IMR-90 (cell line): ENCODE data around the gene TMPRSS9. TPM values are rescaled to one million over a fixed set of nuclear protein-coding genes. Genes with fewer than 3 reads are reported as not detected.

Source experiments
- ATAC-seq: fragments of 200-7000 bp; cut with Tn5 transposase; 2 replicates; pipeline ENCODE4 v1.9.1; 2020; ENCODE audit warnings: low read depth, mild to moderate bottlenecking, moderate library complexity
- BruUV-seq: library from RNA; stranded (reverse); fragments of 400-500 nt; replicated peaks from 2 replicates; lab custom pipeline; 2021; lab: Mats Ljungman, UMichigan
- CTCF ChIA-PET: fragments of 300-600 bp; formaldehyde crosslinking; extraction: SDS; loops from one replicate; lab custom pipeline; 2021; ENCODE audit warnings: antibody characterized with exemption; lab: Yijun Ruan, JAX
- POLR2A ChIA-PET: fragments of 300-600 bp; sonication (Branson Sonifier 250); formaldehyde crosslinking; loops from one replicate; lab custom pipeline; 2022; ENCODE audit warnings: antibody characterized with exemption; ENCODE audit not compliant: unreplicated experiment; lab: Charles Lee
- DNase-seq: peaks from one replicate; pipeline ENCODE4 v3.0.0; 2013
- H2AFZ ChIP-seq: replicated peaks from 2 replicates; pipeline ENCODE3; 2013; ENCODE audit warnings: low read length, mild to moderate bottlenecking; ENCODE audit not compliant: poor library complexity
- H2AK5ac ChIP-seq: 2 replicates; pipeline ENCODE4 v1.6.1; 2013; ENCODE audit warnings: low read depth, low read length, inconsistent platforms
- H2AK9ac ChIP-seq: replicated peaks from 2 replicates; pipeline ENCODE3; 2013; ENCODE audit warnings: mild to moderate bottlenecking, low read depth, low read length, moderate library complexity; ENCODE audit not compliant: poor library complexity
- H2BK120ac ChIP-seq: 2 replicates; pipeline ENCODE4 v1.6.1; 2013; ENCODE audit warnings: low read depth, low read length, inconsistent platforms
- H2BK15ac ChIP-seq: 3 replicates; pipeline ENCODE4 v1.6.1; 2013; ENCODE audit warnings: low read depth, low read length, inconsistent platforms
- H2BK20ac ChIP-seq: 2 replicates; pipeline ENCODE4 v1.6.1; 2013; ENCODE audit warnings: low read depth, mild to moderate bottlenecking, inconsistent platforms, low read length, moderate library complexity
- H2BK5ac ChIP-seq: 2 replicates; pipeline ENCODE4 v1.6.1; 2013; ENCODE audit warnings: mild to moderate bottlenecking, low read depth, low read length, inconsistent platforms; ENCODE audit not compliant: poor library complexity, severe bottlenecking
- H3K14ac ChIP-seq: replicated peaks from 2 replicates; pipeline ENCODE4 v1.6.1; 2013; ENCODE audit warnings: low read depth, low read length, inconsistent platforms
- H3K18ac ChIP-seq: 2 replicates; pipeline ENCODE4 v1.6.1; 2013; ENCODE audit warnings: low read depth, low read length, control low read depth
- H3K23ac ChIP-seq: 2 replicates; pipeline ENCODE4 v1.6.1; 2013; ENCODE audit warnings: low read depth, low read length, inconsistent platforms
- H3K27ac ChIP-seq: 2 replicates; pipeline ENCODE4 v1.5.1; 2013; ENCODE audit warnings: mild to moderate bottlenecking, control low read depth, low read length; ENCODE audit not compliant: insufficient read depth
- H3K27me3 ChIP-seq: 2 replicates; pipeline ENCODE4 v1.6.1; 2013; ENCODE audit warnings: low read length; ENCODE audit not compliant: control insufficient read depth, insufficient read depth
- H3K36me3 ChIP-seq: 2 replicates; pipeline ENCODE4 v1.6.1; 2013; ENCODE audit warnings: low read length, mixed read lengths; ENCODE audit not compliant: control insufficient read depth, insufficient read depth
- H3K4ac ChIP-seq: 2 replicates; pipeline ENCODE4 v1.6.1; 2013; ENCODE audit warnings: low read depth, low read length, inconsistent platforms
- H3K4me1 ChIP-seq: 2 replicates; pipeline ENCODE4 v1.6.1; 2013; ENCODE audit warnings: low read length, mixed read lengths; ENCODE audit not compliant: control insufficient read depth, insufficient read depth
- H3K4me2 ChIP-seq: 2 replicates; pipeline ENCODE4 v1.6.1; 2013; ENCODE audit warnings: low read depth, mild to moderate bottlenecking, control low read depth, low read length, moderate library complexity
- H3K4me3 ChIP-seq: 2 replicates; pipeline ENCODE4 v1.5.1; 2013; ENCODE audit warnings: low read depth, mild to moderate bottlenecking, control low read depth, low read length, moderate library complexity; ENCODE audit not compliant: insufficient read depth
- H3K56ac ChIP-seq: 2 replicates; pipeline ENCODE4 v1.6.1; 2013; ENCODE audit warnings: low read length, inconsistent platforms; ENCODE audit not compliant: insufficient read depth; ENCODE audit errors: extremely low read depth
- H3K79me1 ChIP-seq, 2 experiments: 2 replicates each; pipeline ENCODE4 v1.6.1; 2013; ENCODE audit warnings: low read length in 2 of 2, inconsistent platforms in 1 of 2, low read depth in 1 of 2
- H3K9ac ChIP-seq: 2 replicates; pipeline ENCODE4 v1.6.1; 2013; ENCODE audit warnings: low read depth, low read length, control low read depth
- H3K9me1 ChIP-seq: 2 replicates; pipeline ENCODE4 v1.6.1; 2013; ENCODE audit warnings: low read length, inconsistent platforms; ENCODE audit not compliant: insufficient read depth
- H3K9me3 ChIP-seq: 2 replicates; pipeline ENCODE4 v1.6.1; 2013; ENCODE audit warnings: low read length; ENCODE audit not compliant: control insufficient read depth, insufficient read depth
- H4K20me1 ChIP-seq: 2 replicates; pipeline ENCODE4 v1.6.1; 2013; ENCODE audit warnings: low read length, inconsistent platforms; ENCODE audit not compliant: insufficient read depth
- H4K5ac ChIP-seq: 2 replicates; pipeline ENCODE4 v1.6.1; 2013; ENCODE audit warnings: mild to moderate bottlenecking, low read depth, low read length, control low read depth
- H4K8ac ChIP-seq, 2 experiments: 2 replicates each; pipeline ENCODE4 v1.6.1; 2013; ENCODE audit warnings: low read depth in 2 of 2, low read length in 2 of 2, control low read depth in 1 of 2, inconsistent platforms in 1 of 2
- H4K91ac ChIP-seq: 2 replicates; pipeline ENCODE4 v1.6.1; 2013; ENCODE audit warnings: low read depth, low read length, inconsistent platforms; ENCODE audit not compliant: insufficient read depth
- BHLHE40 ChIP-seq: fragments of 150-350 bp; IDR thresholded peaks from 2 replicates; pipeline ENCODE4 v1.6.1; 2016; ENCODE audit warnings: mild to moderate bottlenecking, low read depth, low read length
- CEBPB ChIP-seq: IDR thresholded peaks from 2 replicates; pipeline ENCODE4 v1.6.1; 2012; ENCODE audit warnings: low read depth, low read length, improper control_type of control experiment
- ELK1 ChIP-seq: fragments of 150-350 bp; IDR thresholded peaks from 2 replicates; pipeline ENCODE4 v1.6.1; 2016; ENCODE audit warnings: low read depth, mild to moderate bottlenecking, low read length, moderate library complexity, borderline replicate concordance
- MAFK ChIP-seq: IDR thresholded peaks from 2 replicates; pipeline ENCODE4 v1.6.1; 2012; ENCODE audit warnings: low read depth, low read length, improper control_type of control experiment
- MAZ ChIP-seq: IDR thresholded peaks from 2 replicates; pipeline ENCODE4 v1.6.1; 2012; ENCODE audit warnings: low read depth, mild to moderate bottlenecking, low read length, improper control_type of control experiment, moderate library complexity, borderline replicate concordance
- MXI1 ChIP-seq: IDR thresholded peaks from 2 replicates; pipeline ENCODE4 v1.6.1; 2012; ENCODE audit warnings: low read depth, mild to moderate bottlenecking, low read length, moderate library complexity, borderline replicate concordance
- NFE2L2 ChIP-seq: fragments of 150-350 bp; IDR thresholded peaks from 2 replicates; pipeline ENCODE4 v1.6.1; 2016; ENCODE audit warnings: low read depth, mild to moderate bottlenecking, low read length
- POLR2A ChIP-seq: IDR thresholded peaks from 2 replicates; pipeline ENCODE4 v1.6.1; 2012; ENCODE audit warnings: mild to moderate bottlenecking, low read depth, low read length
- RAD21 ChIP-seq: IDR thresholded peaks from 2 replicates; pipeline ENCODE4 v1.6.1; 2012; ENCODE audit warnings: low read length, improper control_type of control experiment
- RCOR1 ChIP-seq: IDR thresholded peaks from 2 replicates; pipeline ENCODE4 v1.6.1; 2012; ENCODE audit warnings: mild to moderate bottlenecking, low read length, improper control_type of control experiment; ENCODE audit not compliant: insufficient replicate concordance
- SMC3 ChIP-seq: fragments of 150-350 bp; IDR thresholded peaks from 2 replicates; pipeline ENCODE4 v1.6.1; 2016; ENCODE audit warnings: low read depth, mild to moderate bottlenecking, antibody characterized with exemption, low read length, moderate library complexity
- USF2 ChIP-seq: fragments of 150-350 bp; IDR thresholded peaks from 2 replicates; pipeline ENCODE4 v1.6.1; 2017; ENCODE audit warnings: mild to moderate bottlenecking, antibody characterized with exemption, low read length, low read depth
- WGBS, 2 experiments: methylation state at CpG; one replicate each; pipeline versions ENCODE4 v1.1.5 to v1.1.7; 2013; ENCODE audit warnings: missing lambda C conversion rate in 2 of 2; ENCODE audit not compliant: insufficient read length in 1 of 2; ENCODE audit errors: extremely low coverage in 2 of 2; 5-methylcytosine and 5-hydroxymethylcytosine counted together
- dilution Hi-C: fragments of 300-500 bp; cut with HindIII; formaldehyde crosslinking; loops from one replicate; pipeline ENCODE4 v1.14.3; 2018; ENCODE audit warnings: low sequenced_read_pairs; ENCODE audit not compliant: unreplicated experiment
- in situ Hi-C: fragments of 300-500 bp; cut with MboI; formaldehyde crosslinking; loops from 3 replicates; pipeline ENCODE4 v1.14.3; 2019; ENCODE audit warnings: low sequenced_read_pairs, inconsistent platforms, mixed read lengths
- intact Hi-C: fragments of 100-400 bp; cut with micrococcal nuclease; formaldehyde crosslinking; loops from 2 replicates; pipeline ENCODE4 v1.10.0; 2022
- polyA plus RNA-seq, 3 experiments: library from polyadenylated mRNA; depleted of rRNA; stranded (reverse); fragments of >200 nt; gene quantifications; 2 replicates each; pipeline ENCODE4 v1.2.3, GENCODE V29; 2012; ENCODE audit warnings: low replicate concordance in 1 of 3
- total RNA-seq: library from RNA; depleted of rRNA; stranded (reverse); fragments of >200 nt; gene quantifications from 2 replicates; pipeline ENCODE4 v1.2.3, GENCODE V29; 2012

Gene TMPRSS9
- total and polyA plus RNA-seq, 2 of the 4 experiments (the other 2 are of a cell fraction), result not detected

- TF ChIP-seq USF2, result no peak
Observed at GRCh38 chr19:2315121-2315817, 44.8 kb upstream of the TMPRSS9 start (continued).

- no peak overlapping the region for H3K18ac ChIP-seq
- H3K27ac ChIP-seq, result no peak overlapping the region
- H4K5ac ChIP-seq, result no peak overlapping the region; the same call in 1 of the 2 replicates
- H3K27me3 ChIP-seq, result peaks cover 6% of the 10 kb centered on the region
- ChIA-PET POLR2A (interaction anchor here (0.6 kb wide), 1 partner anchor 77 kb away, joined by 4 read pairs; no protein-coding TSS in a partner anchor), CTCF (interaction anchor here (0.7 to 1.5 kb wide), 10 partner anchors 20 to 164 kb away, joined by 3 to 6 read pairs (median 4); partner anchors contain the start of genes AP3D1 and DOT1L)
- peak overlapping the region; percentile 79 for H2AK9ac ChIP-seq
- H3K4me3 ChIP-seq, result no peak overlapping the region
- H3K4me1 ChIP-seq, result no peaks in the 10 kb centered on the region
- H3K9me1 ChIP-seq, result no peaks in the 10 kb centered on the region
- 0 out of 4 replicates have a peak overlapping the region, but pooled peaks of 1 of the 2 experiments have one; percentile 25 for H4K8ac ChIP-seq
- H3K9me3 ChIP-seq, result peaks cover 3% of the 10 kb centered on the region
- peak; percentile 99 for ATAC-seq
- no peaks in the 10 kb centered on the region; the same call in 1 of the 2 replicates for H4K20me1 ChIP-seq
- no TSS peak for BruUV-seq
- intact Hi-C loops, result loop anchor here (1.0 to 2.0 kb wide), 3 partner anchors 79 to 387 kb away; partner anchors contain the start of genes PLEKHJ1 and SF3A2
- H3K4ac ChIP-seq, result no peak overlapping the region
- no peak overlapping the region for H2BK15ac ChIP-seq
- no peak overlapping the region for H2BK120ac ChIP-seq
- no peak overlapping the region for H3K23ac ChIP-seq
- H2AK5ac ChIP-seq, result 0 out of 2 replicates have a peak overlapping the region, but pooled peaks have one; percentile 24
- H3K56ac ChIP-seq, result no peak overlapping the region
- H3K9ac ChIP-seq, result no peak overlapping the region
- no peaks in the 10 kb centered on the region; the same call in 1 of the 2 replicates for H3K36me3 ChIP-seq
- H3K14ac ChIP-seq, result no peak overlapping the region
- dilution Hi-C loops, result no loop called here
- H2BK5ac ChIP-seq, result no peak overlapping the region
- no peaks in the 10 kb centered on the region for H3K79me1 ChIP-seq
- peak; percentile 56 for DNase-seq
- H2BK20ac ChIP-seq, result no peak overlapping the region
- in situ Hi-C loops, result loop anchor here (10.0 kb wide), 1 partner anchor 161 kb away; the partner anchor contains the start of gene AP3D1
- 16% methylated on average over 10 of the region's 22 CpGs; no CpG with 5 or more reads in 1 of the 2 experiments for WGBS, 2 experiments
- no peak overlapping the region for H4K91ac ChIP-seq
- H3K4me2 ChIP-seq, result no peak overlapping the region
- H2AFZ ChIP-seq, result peak overlapping the region; percentile 82
- no peak for TF ChIP-seq RCOR1
- no peak for TF ChIP-seq NFE2L2
- no peak for TF ChIP-seq MAFK
- TF ChIP-seq MXI1, result no peak
- TF ChIP-seq BHLHE40, result no peak
- TF ChIP-seq CEBPB, result no peak
- peak; percentile 68 for TF ChIP-seq SMC3
- TF ChIP-seq USF2, result no peak
- TF ChIP-seq ELK1, result no peak
- TF ChIP-seq RAD21, result peak; percentile 87
- TF ChIP-seq MAZ, result 0 out of 2 replicates have a peak, but pooled peaks have one; percentile 60
- no peak for TF ChIP-seq POLR2A
Observed at GRCh38 chr19:2315818-2316353, 44.2 kb upstream of the TMPRSS9 start.
